Activated naive CD4-positive, alpha-beta T cell treated with anti-CD3 and anti-CD28 coated beads for 36 hours (primary cell): Measurements from ENCODE around the gene SNX13. TPM values are rescaled to one million over a fixed set of nuclear protein-coding genes. Genes with fewer than 3 reads are reported as not detected.

Source experiments
- CTCF ChIA-PET: fragments of 350-600 bp; sonication (Branson Sonifier 250); formaldehyde crosslinking; loops from one replicate; lab custom pipeline; 2021; ENCODE audit warnings: antibody characterized with exemption; lab: Charles Lee
- DNase-seq: peaks from one replicate; pipeline ENCODE4 v3.0.0-alpha.2; 2020
- H3K27ac Mint-ChIP-seq: one replicate; pipeline ENCODE4 v1.8.0; 2021; ENCODE audit warnings: mild to moderate bottlenecking, mixed read lengths
- H3K27me3 Mint-ChIP-seq: one replicate; pipeline ENCODE4 v1.8.0; 2021; ENCODE audit warnings: low read depth, mixed read lengths
- H3K36me3 Mint-ChIP-seq: one replicate; pipeline ENCODE4 v1.8.0; 2021; ENCODE audit warnings: low read depth, mixed read lengths
- H3K4me1 Mint-ChIP-seq: one replicate; pipeline ENCODE4 v1.8.0; 2021; ENCODE audit warnings: low read depth, mixed read lengths
- H3K4me3 Mint-ChIP-seq: one replicate; pipeline ENCODE4 v1.8.0; 2021; ENCODE audit warnings: mild to moderate bottlenecking, moderate library complexity, mixed read lengths
- H3K9me3 Mint-ChIP-seq: one replicate; pipeline ENCODE4 v1.8.0; 2021; ENCODE audit warnings: mixed read lengths
- intact Hi-C: fragments of 100-400 bp; cut with micrococcal nuclease; formaldehyde crosslinking; loops from one replicate; pipeline ENCODE4 v1.15.1; 2023
- total RNA-seq, 2 experiments: library from RNA; stranded (reverse); gene quantifications; one replicate each; pipeline ENCODE4 v1.2.3, GENCODE V29; 2021

SNX13 gene
- total RNA-seq, 2 experiments from 2014 or later: 19.5 to 20.3 TPM

- Mint-ChIP-seq H3K27me3 (no peaks in the 10 kb centered on the region), H3K36me3 (peaks cover 25% of the 10 kb centered on the region), H3K9me3 (peaks cover 8% of the 10 kb centered on the region), H3K27ac (no peak overlapping the region), H3K4me3 (no peak overlapping the region), H3K4me1 (peaks cover 42% of the 10 kb centered on the region)
- CTCF ChIA-PET: interaction anchor here (1.6 kb wide), 1 partner anchor 137 kb away, joined by 4 read pairs; no protein-coding TSS in a partner anchor
- DNase-seq: no peak
- intact Hi-C loops: no loop called here
Observed at GRCh38 chr7:17907014-17907413, 33.3 kb downstream of the SNX13 start.

GRCh38 chr7:17903337-17903736 is 37.0 kb downstream of the SNX13 start:
- Mint-ChIP-seq H3K4me3 (no peak overlapping the region), H3K4me1 (peaks cover 28% of the 10 kb centered on the region), H3K9me3 (no peaks in the 10 kb centered on the region), H3K36me3 (peaks cover 11% of the 10 kb centered on the region), H3K27ac (no peak overlapping the region), H3K27me3 (no peaks in the 10 kb centered on the region)
- CTCF ChIA-PET: no interaction called here
- DNase-seq: no peak
- intact Hi-C loops: no loop called here

- intact Hi-C loops: no loop called here
- Mint-ChIP-seq H3K4me3 (no peak overlapping the region), H3K4me1 (peaks cover 21% of the 10 kb centered on the region), H3K9me3 (no peaks in the 10 kb centered on the region), H3K27me3 (no peaks in the 10 kb centered on the region), H3K27ac (no peak overlapping the region), H3K36me3 (peaks cover 6% of the 10 kb centered on the region)
- DNase-seq: no peak
- CTCF ChIA-PET: no interaction called here
Observed at GRCh38 chr7:17902599-17902998, 37.7 kb downstream of the SNX13 start.

GRCh38 chr7:17900464-17900863 is 39.8 kb downstream of the SNX13 start:
- H3K4me1 Mint-ChIP-seq: peaks cover 15% of the 10 kb centered on the region
- no peak for DNase-seq
- H3K27ac Mint-ChIP-seq: no peak overlapping the region
- H3K27me3 Mint-ChIP-seq: no peaks in the 10 kb centered on the region
- H3K4me3 Mint-ChIP-seq: no peak overlapping the region
- CTCF ChIA-PET: no interaction called here
- intact Hi-C loops: no loop called here
- H3K36me3 Mint-ChIP-seq: peaks cover 1% of the 10 kb centered on the region
- H3K9me3 Mint-ChIP-seq: no peaks in the 10 kb centered on the region

- Mint-ChIP-seq H3K4me1 (peaks cover 3% of the 10 kb centered on the region), H3K9me3 (no peaks in the 10 kb centered on the region), H3K36me3 (peaks cover 1% of the 10 kb centered on the region), H3K27ac (no peak overlapping the region), H3K4me3 (no peak overlapping the region), H3K27me3 (no peaks in the 10 kb centered on the region)
- intact Hi-C loops: no loop called here
- CTCF ChIA-PET: no interaction called here
- DNase-seq: no peak
Observed at GRCh38 chr7:17898111-17898510, 42.2 kb downstream of the SNX13 start.

GRCh38 chr7:17887286-17887685 is 53.0 kb downstream of the SNX13 start:
- Mint-ChIP-seq H3K4me1 (no peaks in the 10 kb centered on the region), H3K27me3 (no peaks in the 10 kb centered on the region), H3K4me3 (no peak overlapping the region), H3K36me3 (peaks cover 34% of the 10 kb centered on the region), H3K9me3 (no peaks in the 10 kb centered on the region), H3K27ac (no peak overlapping the region)
- intact Hi-C loops: no loop called here
- CTCF ChIA-PET: interaction anchor here (0.6 kb wide), 1 partner anchor 465 kb away, joined by 4 read pairs; no protein-coding TSS in a partner anchor
- no peak for DNase-seq

GRCh38 chr7:17882685-17883084 is 57.6 kb downstream of the SNX13 start:
- H3K27ac Mint-ChIP-seq: no peak overlapping the region
- intact Hi-C loops: no loop called here
- no peak overlapping the region for H3K4me3 Mint-ChIP-seq
- H3K4me1 Mint-ChIP-seq: no peaks in the 10 kb centered on the region
- DNase-seq: no peak
- no peaks in the 10 kb centered on the region for H3K27me3 Mint-ChIP-seq
- CTCF ChIA-PET: no interaction called here
- peaks cover 31% of the 10 kb centered on the region for H3K36me3 Mint-ChIP-seq
- H3K9me3 Mint-ChIP-seq: no peaks in the 10 kb centered on the region

GRCh38 chr7:17879075-17879661 is 61.1 kb downstream of the SNX13 start:
- Mint-ChIP-seq H3K27ac (no peak overlapping the region), H3K9me3 (no peaks in the 10 kb centered on the region), H3K36me3 (peaks cover 25% of the 10 kb centered on the region), H3K27me3 (no peaks in the 10 kb centered on the region), H3K4me1 (no peaks in the 10 kb centered on the region), H3K4me3 (no peak overlapping the region)
- no peak for DNase-seq
- CTCF ChIA-PET: no interaction called here
- intact Hi-C loops: no loop called here

GRCh38 chr7:17878627-17879026 is 61.7 kb downstream of the SNX13 start:
- CTCF ChIA-PET: no interaction called here
- H3K4me1 Mint-ChIP-seq: no peaks in the 10 kb centered on the region
- DNase-seq: no peak
- no peak overlapping the region for H3K27ac Mint-ChIP-seq
- H3K36me3 Mint-ChIP-seq: peaks cover 28% of the 10 kb centered on the region
- no peak overlapping the region for H3K4me3 Mint-ChIP-seq
- H3K9me3 Mint-ChIP-seq: no peaks in the 10 kb centered on the region
- H3K27me3 Mint-ChIP-seq: no peaks in the 10 kb centered on the region
- intact Hi-C loops: no loop called here

GRCh38 chr7:17871815-17872533 is 68.3 kb downstream of the SNX13 start:
- peaks cover 12% of the 10 kb centered on the region for H3K4me1 Mint-ChIP-seq
- CTCF ChIA-PET: interaction anchor here (1.3 kb wide), 1 partner anchor 11 kb away, joined by 3 read pairs; no protein-coding TSS in a partner anchor
- no peak overlapping the region for H3K27ac Mint-ChIP-seq
- no peaks in the 10 kb centered on the region for H3K9me3 Mint-ChIP-seq
- no peak overlapping the region for H3K4me3 Mint-ChIP-seq
- H3K36me3 Mint-ChIP-seq: peaks cover 45% of the 10 kb centered on the region
- no peaks in the 10 kb centered on the region for H3K27me3 Mint-ChIP-seq
- intact Hi-C loops: no loop called here
- no peak for DNase-seq

GRCh38 chr7:17870406-17870805 is 69.9 kb downstream of the SNX13 start:
- H3K4me1 Mint-ChIP-seq: peaks cover 12% of the 10 kb centered on the region
- intact Hi-C loops: no loop called here
- H3K9me3 Mint-ChIP-seq: peaks cover 6% of the 10 kb centered on the region
- no peak overlapping the region for H3K4me3 Mint-ChIP-seq
- no peaks in the 10 kb centered on the region for H3K27me3 Mint-ChIP-seq
- CTCF ChIA-PET: interaction anchor here (0.6 kb wide), 2 partner anchors 76 to 144 kb away, joined by 3 read pairs; no protein-coding TSS in a partner anchor
- peaks cover 55% of the 10 kb centered on the region for H3K36me3 Mint-ChIP-seq
- DNase-seq: no peak
- H3K27ac Mint-ChIP-seq: no peak overlapping the region

- Mint-ChIP-seq H3K9me3 (peaks cover 11% of the 10 kb centered on the region), H3K4me1 (peaks cover 10% of the 10 kb centered on the region), H3K4me3 (no peak overlapping the region), H3K27me3 (no peaks in the 10 kb centered on the region), H3K36me3 (peaks cover 64% of the 10 kb centered on the region), H3K27ac (no peak overlapping the region)
- DNase-seq: no peak
- CTCF ChIA-PET: no interaction called here
- intact Hi-C loops: no loop called here
Observed at GRCh38 chr7:17863809-17864143, 76.5 kb downstream of the SNX13 start.
